IPS DF 6.9 (cell line): ENCODE measurements around the gene UROD.

Experiments used
- DNase-seq: peaks from one replicate; pipeline ENCODE4 v3.0.0-alpha.2; 2013; ENCODE audit warnings: low read depth, low spot score
- H3K27ac ChIP-seq: one replicate; pipeline ENCODE4 v1.5.1; 2013; ENCODE audit warnings: low read length, control low read depth
- H3K27me3 ChIP-seq: 2 replicates; pipeline ENCODE4 v1.6.1; 2013; ENCODE audit warnings: mild to moderate bottlenecking, low read length; ENCODE audit not compliant: control insufficient read depth, insufficient read depth
- H3K36me3 ChIP-seq: 2 replicates; pipeline ENCODE4 v1.6.1; 2013; ENCODE audit warnings: low read length; ENCODE audit not compliant: control insufficient read depth, insufficient read depth
- H3K4me1 ChIP-seq: 2 replicates; pipeline ENCODE4 v1.6.1; 2013; ENCODE audit warnings: low read length; ENCODE audit not compliant: control insufficient read depth, insufficient read depth
- H3K4me3 ChIP-seq: 2 replicates; pipeline ENCODE4 v1.5.1; 2013; ENCODE audit warnings: mild to moderate bottlenecking, low read length
- H3K9me3 ChIP-seq: 2 replicates; pipeline ENCODE4 v1.6.1; 2013; ENCODE audit warnings: low read length, inconsistent platforms; ENCODE audit not compliant: control insufficient read depth, insufficient read depth
- WGBS: extraction: QIAGEN DNeasy Blood & Tissue Kit; methylation state at CpG from one replicate; pipeline ENCODE4 v1.1.7; 2013; ENCODE audit warnings: mixed read lengths, missing lambda C conversion rate; ENCODE audit not compliant: insufficient read length, insufficient coverage; 5-methylcytosine and 5-hydroxymethylcytosine counted together

Gene UROD

DNA sequence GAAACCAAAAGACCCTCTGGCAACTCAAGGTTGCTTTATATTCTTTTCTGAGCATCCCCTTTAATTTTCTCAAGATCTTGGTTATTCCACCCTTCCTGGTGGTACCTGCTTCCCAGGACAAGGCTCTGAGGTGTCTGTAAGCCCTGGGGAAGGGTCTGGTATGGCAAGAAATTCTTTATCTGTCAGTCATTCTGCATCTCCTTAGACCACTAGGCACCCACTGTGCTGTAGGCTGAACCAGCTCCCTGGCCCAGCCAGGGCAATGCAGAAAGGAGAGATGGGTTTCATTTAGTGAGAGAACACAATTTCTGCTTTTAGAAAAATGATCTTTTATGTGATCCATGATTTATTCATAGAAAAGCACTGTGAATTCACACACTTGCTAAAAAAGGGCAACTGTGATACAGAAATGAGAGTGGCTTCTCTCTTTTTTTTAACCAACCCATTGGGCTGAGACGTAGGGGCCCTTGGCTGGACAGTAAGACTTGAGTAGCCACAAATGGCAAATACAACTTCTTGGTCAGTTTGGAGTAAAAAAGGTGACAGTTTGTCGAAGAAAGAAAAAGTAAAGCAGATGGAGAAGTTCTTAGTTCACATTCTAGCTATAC, 4.1 kb downstream of the UROD start:
- Histone ChIP-seq H3K4me1 (peaks cover 4% of the 10 kb centered on the region; the same call in 1 of the 2 replicates), H3K27me3 (no peaks in the 10 kb centered on the region), H3K9me3 (no peaks in the 10 kb centered on the region), H3K4me3 (no peak overlapping the region), H3K36me3 (peaks cover 2% of the 10 kb centered on the region; the same call in 1 of the 2 replicates), H3K27ac (no peak overlapping the region)
- no peak for DNase-seq
- no CpG with 5 or more reads among the region's 2 CpGs for WGBS

GRCh38 chr1:45016767-45017166, 4.7 kb downstream of the UROD start:
- no CpG with 5 or more reads among the region's 6 CpGs for WGBS
- Histone ChIP-seq H3K27me3 (no peaks in the 10 kb centered on the region), H3K4me3 (no peak overlapping the region), H3K36me3 (peaks cover 2% of the 10 kb centered on the region; the same call in 1 of the 2 replicates), H3K4me1 (peaks cover under 1% of the 10 kb centered on the region; the same call in 1 of the 2 replicates), H3K9me3 (no peaks in the 10 kb centered on the region), H3K27ac (no peak overlapping the region)
- no peak for DNase-seq

GRCh38 chr1:45018599-45019230, 6.7 kb downstream of the UROD start:
- no peak overlapping the region for H3K27ac ChIP-seq
- no peaks in the 10 kb centered on the region for H3K27me3 ChIP-seq
- no CpG with 5 or more reads among the region's 16 CpGs for WGBS
- H3K9me3 ChIP-seq, result no peaks in the 10 kb centered on the region
- H3K4me1 ChIP-seq, result no peaks in the 10 kb centered on the region
- DNase-seq, result no peak
- no peak overlapping the region for H3K4me3 ChIP-seq
- H3K36me3 ChIP-seq, result peaks cover 2% of the 10 kb centered on the region; the same call in 1 of the 2 replicates

- H3K9me3 ChIP-seq, result no peaks in the 10 kb centered on the region
- DNase-seq, result no peak
- no peak overlapping the region for H3K4me3 ChIP-seq
- H3K36me3 ChIP-seq, result no peaks in the 10 kb centered on the region
- H3K27ac ChIP-seq, result no peak overlapping the region
- no peaks in the 10 kb centered on the region for H3K27me3 ChIP-seq
- H3K4me1 ChIP-seq, result no peaks in the 10 kb centered on the region
- no CpG with 5 or more reads among the region's 1 CpG for WGBS
These were observed 11.6 kb downstream of the UROD start for GRCh38 chr1:45023663-45024062.

DNA sequence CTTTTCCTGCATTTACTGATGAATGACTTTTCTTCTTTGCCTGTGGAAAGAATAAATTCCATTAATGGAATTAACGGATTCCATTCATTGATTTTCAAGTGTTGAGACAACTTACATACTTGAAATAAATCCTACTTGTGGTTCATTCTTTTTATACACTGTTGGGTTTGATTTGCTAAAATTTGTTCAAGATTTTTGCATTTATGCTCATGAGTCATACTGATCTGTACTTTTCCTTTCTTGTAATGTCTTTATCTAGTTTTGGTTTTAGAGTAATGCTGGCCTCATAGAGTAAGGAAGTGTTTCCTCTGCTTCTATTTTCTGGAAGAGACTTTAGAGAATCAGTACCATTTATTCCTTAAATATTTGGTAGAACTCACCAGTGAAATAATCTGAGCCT, 14.4 kb downstream of the UROD start:
- no peaks in the 10 kb centered on the region for H3K36me3 ChIP-seq

GRCh38 chr1:45032837-45033236, 20.8 kb downstream of the UROD start:
- no CpG with 5 or more reads among the region's 2 CpGs for WGBS
- no peaks in the 10 kb centered on the region for H3K9me3 ChIP-seq
- no peak overlapping the region for H3K27ac ChIP-seq

More for the DNA sequence above, 14.4 kb downstream of the UROD start:
- DNase-seq, result no peak
- H3K4me1 ChIP-seq, result no peaks in the 10 kb centered on the region
- H3K9me3 ChIP-seq, result no peaks in the 10 kb centered on the region
- no peak overlapping the region for H3K4me3 ChIP-seq
- H3K27me3 ChIP-seq, result no peaks in the 10 kb centered on the region
- H3K27ac ChIP-seq, result no peak overlapping the region
- no CpG with 5 or more reads among the region's 1 CpG for WGBS

DNA sequence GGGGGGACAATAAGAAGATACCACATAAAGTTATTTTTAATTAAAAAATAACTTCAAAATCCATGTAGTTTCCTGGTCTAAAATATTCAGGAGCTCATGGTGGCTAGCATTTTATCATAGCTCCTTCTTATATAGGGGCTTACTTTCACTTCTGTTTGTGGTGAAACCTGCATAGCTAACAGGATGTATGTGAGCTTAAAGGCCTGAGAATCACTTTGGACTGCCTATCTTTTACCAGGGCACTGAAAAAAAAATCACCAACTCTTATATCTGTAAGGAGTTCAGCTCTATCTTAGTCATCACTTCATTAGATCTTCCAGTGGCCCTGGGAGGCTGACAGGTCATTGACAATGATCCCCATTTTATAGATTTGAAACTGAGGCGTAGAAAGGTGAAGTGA, 21.3 kb downstream of the UROD start:
- DNase-seq, result no peak
- WGBS, result no CpG with 5 or more reads among the region's 1 CpG
- no peak overlapping the region for H3K27ac ChIP-seq

More at GRCh38 chr1:45032837-45033236, 20.8 kb downstream of the UROD start:
- Histone ChIP-seq H3K36me3 (no peaks in the 10 kb centered on the region), H3K4me1 (no peaks in the 10 kb centered on the region), H3K27me3 (no peaks in the 10 kb centered on the region), H3K4me3 (no peak overlapping the region)
- no peak for DNase-seq

DNA sequence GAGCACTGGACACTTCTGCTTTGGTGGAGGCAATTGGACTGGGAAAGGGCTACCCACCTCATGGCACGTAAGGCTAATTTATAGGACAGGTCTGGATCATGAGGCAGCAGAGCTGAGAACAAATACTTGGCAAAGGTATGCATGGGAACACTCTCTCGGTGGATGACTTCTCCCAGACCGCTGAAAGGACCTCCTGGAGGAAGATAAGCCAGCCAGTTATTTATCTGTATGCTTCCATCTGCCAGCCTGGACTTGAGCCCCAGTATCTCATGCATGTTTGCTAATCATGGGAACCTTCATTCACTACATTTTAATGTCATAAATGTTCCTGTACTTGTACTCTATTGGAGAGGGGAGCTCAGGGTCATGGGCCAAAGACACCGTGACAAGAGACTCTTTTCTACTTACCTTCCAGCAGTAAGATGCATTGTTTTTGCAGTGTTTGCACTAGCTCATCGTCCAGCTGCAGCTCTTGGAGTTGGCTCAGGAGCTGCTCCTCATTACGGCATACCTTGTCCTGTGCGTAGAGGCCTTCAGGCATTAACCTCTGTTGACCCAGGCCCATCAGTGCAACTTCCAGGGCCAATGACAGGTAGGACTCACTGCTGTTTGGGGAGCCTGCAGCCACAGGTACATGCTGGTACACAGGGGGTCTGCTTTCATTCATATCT, 23.7 kb downstream of the UROD start:
- Histone ChIP-seq H3K36me3 (no peaks in the 10 kb centered on the region), H3K27me3 (no peaks in the 10 kb centered on the region), H3K27ac (no peak overlapping the region), H3K4me3 (no peak overlapping the region), H3K9me3 (no peaks in the 10 kb centered on the region), H3K4me1 (no peaks in the 10 kb centered on the region)
- no CpG with 5 or more reads among the region's 7 CpGs for WGBS
- DNase-seq, result no peak

More for the DNA sequence above, 21.3 kb downstream of the UROD start:
- no peaks in the 10 kb centered on the region for H3K9me3 ChIP-seq
- H3K4me1 ChIP-seq, result no peaks in the 10 kb centered on the region
- H3K36me3 ChIP-seq, result no peaks in the 10 kb centered on the region
- no peaks in the 10 kb centered on the region for H3K27me3 ChIP-seq
- no peak overlapping the region for H3K4me3 ChIP-seq

- H3K27me3 ChIP-seq, result no peaks in the 10 kb centered on the region
- no peaks in the 10 kb centered on the region for H3K4me1 ChIP-seq
- no peaks in the 10 kb centered on the region for H3K9me3 ChIP-seq
- H3K27ac ChIP-seq, result no peak overlapping the region
- no peak overlapping the region for H3K4me3 ChIP-seq
- DNase-seq, result no peak
- no peaks in the 10 kb centered on the region for H3K36me3 ChIP-seq
These were observed 25.4 kb downstream of the UROD start for GRCh38 chr1:45037456-45037855.

GRCh38 chr1:45038240-45038639, 26.2 kb downstream of the UROD start:
- Histone ChIP-seq H3K27ac (no peak overlapping the region), H3K4me3 (no peak overlapping the region), H3K27me3 (no peaks in the 10 kb centered on the region), H3K4me1 (peaks cover 2% of the 10 kb centered on the region; the same call in 1 of the 2 replicates), H3K9me3 (no peaks in the 10 kb centered on the region), H3K36me3 (no peaks in the 10 kb centered on the region)
- DNase-seq, result no peak
- WGBS, result no CpG with 5 or more reads among the region's 2 CpGs
